HG03378 (cell line): ENCODE results near the gene HLA-DPA1.
"Not testable (repeated sequence)": the region's sequence is repeated elsewhere in the genome, so short reads cannot be mapped to it uniquely, and the experiment has no call there.

ENCODE experiments used
- ATAC-seq: cut with Tn5 transposase; IDR thresholded peaks from one replicate; pipeline ENCODE4 v1.9.1; 2021; ENCODE audit warnings: mild to moderate bottlenecking, moderate library complexity; ENCODE audit not compliant: unreplicated experiment

HLA-DPA1 gene

DNA sequence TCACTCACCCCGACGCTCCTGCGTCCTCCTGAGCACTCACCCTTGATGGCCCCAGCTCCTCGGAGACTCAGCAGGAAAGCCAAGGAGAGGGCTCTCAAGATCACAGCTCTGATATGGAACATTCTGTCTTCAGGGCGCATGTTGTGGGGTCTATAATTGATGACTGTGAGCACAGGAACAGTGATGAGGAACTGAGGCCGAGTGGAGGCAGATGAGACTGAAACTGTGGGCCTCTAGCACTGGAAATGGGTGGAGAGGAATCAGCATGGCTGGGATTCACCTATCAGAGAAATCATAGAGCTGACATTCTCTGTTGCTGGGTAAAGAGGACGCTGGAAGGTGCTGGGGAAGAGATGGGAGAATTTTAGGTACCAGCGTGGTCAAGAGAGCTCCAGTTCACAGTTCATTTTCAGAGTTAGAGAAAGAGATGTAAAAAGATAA, at the start of gene HLA-DPA1:
TSS of gene HLA-DPA1 (minus strand) at position 219 of the 441 bp plus-strand sequence.
- peak; percentile 70 for ATAC-seq

DNA sequence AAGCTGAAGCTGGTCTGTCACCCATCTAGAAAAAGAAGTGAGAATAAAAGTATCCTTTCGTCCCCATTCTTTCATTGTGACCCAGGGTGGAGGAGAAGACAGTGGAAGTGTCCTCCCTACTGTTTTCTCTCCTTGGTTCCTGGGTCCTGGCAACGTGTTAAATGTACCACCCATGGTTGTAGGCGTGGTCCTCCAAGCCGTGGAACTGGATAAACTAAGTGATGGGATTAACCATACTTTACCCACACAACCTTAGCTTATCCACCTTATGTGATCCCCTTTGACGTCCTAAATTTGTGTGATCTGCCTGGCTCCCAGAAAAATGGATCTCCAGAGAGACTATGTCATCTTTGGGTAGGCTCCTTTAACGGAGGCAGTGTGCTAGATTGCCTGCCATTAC, 49.7 kb upstream of the HLA-DPA1 start:
- no peak for ATAC-seq

DNA sequence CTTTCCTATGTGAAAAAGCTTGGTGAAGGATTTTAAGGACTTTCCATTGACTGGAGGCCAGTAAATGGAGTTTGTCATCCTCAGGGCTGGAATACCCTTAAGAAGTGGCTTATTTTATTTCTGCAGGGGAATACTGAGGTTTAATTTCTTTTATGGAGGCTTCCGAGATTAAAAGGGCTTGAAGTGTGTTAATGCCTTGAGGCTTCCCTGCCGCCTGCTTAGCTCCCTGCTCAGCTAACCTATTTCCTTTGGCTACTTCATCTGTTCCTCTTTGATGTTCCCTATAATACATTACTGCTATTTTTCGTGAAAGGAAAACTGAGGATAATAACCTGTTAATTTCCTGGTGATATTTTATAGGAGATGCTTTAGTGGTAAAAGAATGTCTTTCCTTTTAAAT, 46.6 kb upstream of the HLA-DPA1 start:
- no peak for ATAC-seq

DNA sequence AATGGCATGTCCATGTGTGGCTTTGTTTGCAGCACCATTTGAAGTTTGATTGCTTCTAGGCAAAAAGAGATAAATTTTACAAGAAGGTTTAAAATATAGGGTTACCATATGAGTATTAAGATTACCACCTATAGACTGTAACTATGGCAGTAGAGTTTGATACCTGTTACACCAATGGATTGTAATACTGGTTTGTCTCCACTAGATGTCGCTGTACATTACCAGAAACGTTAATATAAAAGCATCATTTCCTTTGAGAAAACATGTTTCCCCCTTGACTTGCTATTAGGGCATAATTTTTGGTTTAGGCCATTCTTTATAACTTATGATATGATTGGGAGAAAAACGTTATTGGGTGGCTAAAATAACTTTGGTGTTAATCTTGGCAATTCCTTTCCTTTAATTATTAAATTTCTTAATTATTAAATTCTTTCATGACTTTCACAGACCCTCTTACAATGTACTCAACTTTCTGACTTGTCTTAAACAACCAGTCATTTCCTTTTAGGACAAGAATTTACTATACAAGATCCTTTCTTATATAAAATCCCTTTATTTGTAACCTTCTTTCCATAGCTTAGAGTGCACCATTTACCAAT, 45.2 kb upstream of the HLA-DPA1 start:
- ATAC-seq, result no peak

DNA sequence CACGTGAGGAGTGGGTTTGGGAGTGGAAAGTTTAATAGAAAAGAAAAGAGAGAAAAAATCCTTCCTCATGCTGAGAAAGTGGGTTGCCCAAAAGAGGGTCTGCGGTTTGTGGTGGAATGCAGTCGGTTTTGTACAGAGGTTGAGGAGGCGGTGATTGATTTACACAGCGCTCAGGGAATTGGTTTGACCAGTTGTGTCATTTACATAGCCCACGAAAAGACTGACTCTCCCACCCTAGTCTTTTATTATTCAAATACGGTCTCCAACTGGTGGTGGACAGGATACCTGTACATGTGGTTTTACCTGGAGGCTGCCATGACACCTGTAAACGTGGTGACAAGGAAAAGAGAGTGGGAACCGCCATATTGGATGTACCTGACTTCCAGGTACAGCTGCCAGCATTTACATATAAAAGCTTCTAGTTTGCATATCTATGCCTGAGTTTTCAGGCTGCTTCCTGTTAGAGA, 44.4 kb upstream of the HLA-DPA1 start:
- no peak for ATAC-seq

DNA sequence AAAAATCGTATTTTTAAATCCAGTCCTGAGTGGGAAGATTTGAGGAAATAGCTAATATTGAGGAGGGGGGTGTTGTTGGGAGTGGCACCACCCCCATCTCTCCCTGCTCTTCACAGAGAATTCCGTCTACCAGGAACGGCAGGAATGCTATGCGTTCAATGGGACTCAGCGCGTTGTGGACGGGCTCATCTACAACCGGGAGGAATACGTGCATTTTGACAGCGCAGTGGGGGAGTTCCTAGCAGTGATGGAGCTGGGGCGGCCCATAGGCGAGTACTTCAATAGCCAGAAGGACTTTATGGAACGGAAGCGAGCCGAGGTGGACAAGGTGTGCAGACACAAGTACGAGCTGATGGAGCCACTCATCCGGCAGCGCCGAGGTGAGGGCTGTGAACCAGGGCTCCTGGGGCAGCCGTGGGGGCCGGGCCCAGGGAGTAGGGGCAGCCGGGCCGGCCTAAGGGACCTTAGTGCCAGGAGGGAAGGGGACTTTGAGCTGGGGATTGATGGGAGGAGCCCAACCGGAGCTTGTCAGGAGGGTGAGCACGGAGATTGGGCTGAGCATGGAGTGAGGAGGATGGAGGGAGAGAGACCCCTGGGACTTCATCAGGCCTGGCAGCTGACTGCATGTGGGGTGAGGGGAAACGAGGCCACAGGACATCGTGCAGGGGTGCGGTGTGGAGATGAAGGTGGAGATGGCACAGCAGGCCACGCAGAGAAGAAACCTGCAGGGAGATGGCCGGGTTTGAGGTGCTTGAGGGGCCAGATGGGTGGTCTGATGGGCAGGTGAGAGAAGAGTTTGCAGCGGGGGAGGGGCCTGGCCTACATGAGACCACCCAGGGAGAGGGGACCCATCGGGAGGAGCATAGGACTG, 43.6 kb upstream of the HLA-DPA1 start:
- ATAC-seq, result no peak

DNA sequence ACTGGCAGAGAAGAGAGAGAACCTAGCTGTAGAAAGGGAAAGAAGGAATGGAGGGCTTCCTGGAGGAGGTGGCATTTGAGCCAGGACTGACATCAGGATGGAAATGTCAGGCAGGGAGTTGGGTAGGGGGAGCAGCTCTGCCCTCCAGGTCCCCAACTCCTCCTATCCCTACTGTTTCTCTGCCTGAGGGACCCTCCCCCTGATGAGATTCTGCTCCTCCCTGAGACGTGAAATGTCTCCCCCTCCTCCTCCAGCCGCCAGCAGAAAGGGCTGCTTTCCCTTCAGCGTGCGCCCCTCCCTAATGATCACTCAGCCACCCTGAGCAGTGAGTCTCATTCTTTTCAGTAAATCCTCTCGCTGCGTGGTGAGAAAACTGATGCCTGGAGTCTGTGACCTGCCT, 43.0 kb upstream of the HLA-DPA1 start:
- ATAC-seq, result no peak

DNA sequence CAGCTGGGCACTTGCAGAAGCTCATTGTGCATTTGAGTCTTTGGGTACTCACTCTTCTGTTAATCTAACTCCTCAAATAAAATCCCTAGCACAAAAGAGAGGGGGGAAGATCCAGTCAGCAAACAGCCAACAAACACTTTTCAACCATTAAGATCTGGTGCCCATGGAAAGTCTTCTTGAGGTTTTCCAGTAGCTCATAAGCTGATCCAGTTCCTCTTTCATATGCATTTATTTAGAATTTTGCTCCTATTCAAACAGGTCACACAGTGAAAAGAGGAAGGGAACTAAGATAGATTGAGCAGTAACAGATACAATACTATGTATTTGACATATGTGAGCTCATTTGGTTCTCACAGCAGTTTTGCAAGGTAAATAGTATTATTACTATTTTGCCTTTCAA, 41.0 kb upstream of the HLA-DPA1 start:
- ATAC-seq, result no peak

DNA sequence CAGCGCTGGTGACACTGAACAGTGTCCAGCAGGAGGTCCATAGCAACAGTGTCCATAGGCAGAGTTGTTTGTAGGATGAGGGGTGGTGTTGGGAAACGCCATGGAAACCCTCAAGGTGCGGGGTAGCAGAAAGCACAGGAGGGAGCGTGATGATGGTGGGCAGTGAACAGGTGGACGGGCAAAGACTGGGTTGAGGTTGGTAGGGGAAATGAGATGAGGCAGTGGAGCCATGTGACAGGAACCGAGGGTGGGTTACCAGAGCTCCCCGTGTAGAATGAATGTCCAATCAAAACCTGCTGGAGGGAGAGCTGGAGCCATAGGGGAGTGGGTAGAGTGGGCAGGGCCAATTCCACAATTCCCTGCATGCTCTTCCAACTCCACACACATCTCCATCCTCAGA, 40.3 kb upstream of the HLA-DPA1 start:
- no peak for ATAC-seq

DNA sequence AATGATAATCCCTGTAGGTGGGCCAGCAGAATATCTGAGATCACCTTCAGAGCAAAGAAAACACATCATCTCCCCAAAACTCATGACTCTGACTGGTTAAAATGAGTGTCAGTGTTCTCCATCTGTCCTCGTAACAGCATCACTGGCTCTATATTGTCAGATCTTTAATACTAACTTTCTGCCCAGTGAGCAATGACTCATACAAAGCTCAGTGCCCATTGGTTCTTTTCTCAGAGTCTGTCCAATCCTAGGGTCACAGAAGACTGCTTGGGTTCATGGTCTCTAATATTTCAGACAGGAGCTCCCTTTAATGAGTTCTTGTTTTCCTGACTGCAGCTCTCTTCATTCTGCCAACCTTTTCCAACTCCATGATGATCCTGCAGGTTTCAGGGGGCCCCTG, 38.7 kb upstream of the HLA-DPA1 start:
- ATAC-seq, result peak; percentile 82

DNA sequence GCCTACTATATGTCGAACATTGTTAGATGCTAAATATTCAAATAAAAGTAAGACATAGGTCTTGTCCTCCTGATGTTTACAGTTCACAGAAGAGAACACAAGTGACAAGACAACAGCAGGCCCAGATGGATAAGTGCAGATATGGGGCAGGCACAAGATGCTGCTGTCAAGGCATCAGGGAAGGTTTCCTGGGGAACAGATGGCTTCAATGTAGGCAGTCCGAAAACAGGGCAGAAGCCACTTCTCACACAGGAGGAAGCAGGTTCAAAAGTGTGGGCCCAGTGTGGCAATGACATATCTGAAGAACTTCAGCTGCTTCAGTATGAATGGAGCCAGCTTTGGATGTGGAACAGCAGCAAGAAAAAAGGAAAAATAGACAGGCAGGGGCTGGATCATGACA, 34.9 kb upstream of the HLA-DPA1 start:
- no peak for ATAC-seq

DNA sequence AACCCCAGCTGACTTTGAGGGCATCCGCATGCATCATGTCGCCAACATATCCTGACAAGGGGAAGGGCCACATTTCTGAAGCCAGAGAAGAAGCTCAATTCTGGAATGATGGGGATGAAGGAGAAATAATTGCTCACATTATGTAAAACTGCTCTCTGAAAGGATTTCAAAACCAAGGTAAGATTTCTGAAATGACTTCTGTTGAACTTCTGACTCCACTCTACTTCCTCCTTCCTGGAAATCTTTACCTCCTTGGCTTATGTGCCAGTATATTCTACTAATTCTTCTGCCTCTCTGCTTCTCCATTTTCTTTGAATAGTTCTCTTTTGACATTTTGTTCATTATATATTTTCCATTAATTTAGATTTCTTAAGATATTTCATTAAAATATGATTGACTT, 34.2 kb upstream of the HLA-DPA1 start:
- no peak for ATAC-seq

DNA sequence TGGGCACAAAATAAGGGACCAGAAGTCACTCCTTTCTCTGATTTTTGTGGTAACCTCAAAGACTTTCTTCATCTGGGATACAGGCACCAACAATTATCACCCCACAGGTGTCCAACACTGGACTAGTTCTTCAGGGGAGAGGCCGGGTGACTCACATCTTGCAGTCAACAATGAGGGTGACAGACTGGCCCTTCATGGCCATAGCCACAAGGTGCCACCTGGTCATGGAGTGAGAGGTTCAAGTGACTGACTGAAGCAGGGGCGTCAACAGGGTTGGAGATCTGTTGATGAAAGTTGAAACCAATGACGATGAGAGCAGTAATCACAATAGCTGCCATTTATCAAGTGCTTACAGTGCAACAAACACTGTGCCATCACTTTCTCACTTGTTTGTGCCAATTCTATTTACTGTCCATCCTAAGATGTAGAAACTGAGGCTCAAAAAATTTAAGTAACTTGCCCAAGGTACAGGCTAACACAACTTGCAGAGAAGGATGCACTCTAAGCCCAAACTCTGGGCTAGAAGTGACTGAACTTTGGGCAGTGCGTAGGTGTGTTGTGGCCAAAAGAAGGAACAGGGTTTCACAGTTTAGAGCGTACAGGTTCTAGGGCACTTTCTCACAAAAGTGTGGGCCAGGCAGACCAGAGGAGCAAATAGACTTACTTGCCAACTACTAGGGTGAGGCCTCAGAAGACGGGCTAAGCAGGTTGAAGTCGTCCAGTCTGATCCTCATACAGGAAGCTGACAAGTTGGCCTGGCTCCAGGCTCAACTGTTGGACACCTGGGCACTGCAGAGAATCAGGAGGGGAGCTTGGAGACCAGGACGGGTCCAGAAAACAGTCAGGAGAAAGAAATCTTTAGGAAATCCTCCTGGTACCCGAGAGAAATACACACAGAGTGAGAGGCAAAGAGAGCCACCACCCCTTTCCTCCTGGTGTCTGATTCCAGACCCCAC, 32.7 kb upstream of the HLA-DPA1 start:
- ATAC-seq, result no peak

DNA sequence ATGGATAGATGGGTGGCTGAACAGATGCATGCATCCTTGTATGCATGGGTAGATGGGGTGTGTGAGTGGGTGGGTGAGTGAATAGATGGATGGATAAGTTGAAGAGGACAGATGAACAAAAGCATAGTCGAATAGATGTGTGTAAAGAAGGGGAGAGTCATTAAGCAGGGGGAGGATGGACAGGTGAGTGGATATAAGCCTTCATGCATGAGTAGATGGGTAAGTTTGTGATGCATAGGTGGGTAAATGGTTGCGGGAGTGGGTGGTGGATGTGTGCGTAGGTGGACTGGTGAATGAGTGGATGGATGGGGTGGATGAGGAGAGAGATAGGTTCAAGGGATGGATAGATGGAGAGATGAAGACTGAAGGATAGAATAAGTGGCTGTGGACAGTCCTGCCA, 31.9 kb upstream of the HLA-DPA1 start:
- no peak for ATAC-seq

DNA sequence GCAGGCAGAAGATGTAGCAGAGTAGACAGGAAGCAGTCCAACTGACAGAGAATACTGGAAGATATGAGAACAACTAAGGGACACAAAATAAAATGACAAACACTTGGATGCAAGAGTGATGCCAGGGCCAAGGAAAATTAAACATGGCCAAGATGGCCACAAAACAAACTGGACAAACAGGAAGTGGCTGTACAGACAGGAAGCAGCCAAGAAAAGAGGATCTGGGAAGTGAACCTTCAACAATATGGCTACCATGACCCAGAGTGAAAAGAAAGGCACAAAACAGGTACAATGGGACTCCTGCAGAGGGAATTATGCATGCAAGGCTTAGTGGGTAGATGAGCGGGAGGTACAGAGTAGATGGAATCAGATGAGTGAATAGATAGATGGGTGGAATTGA, 31.4 kb upstream of the HLA-DPA1 start:
- no peak for ATAC-seq

DNA sequence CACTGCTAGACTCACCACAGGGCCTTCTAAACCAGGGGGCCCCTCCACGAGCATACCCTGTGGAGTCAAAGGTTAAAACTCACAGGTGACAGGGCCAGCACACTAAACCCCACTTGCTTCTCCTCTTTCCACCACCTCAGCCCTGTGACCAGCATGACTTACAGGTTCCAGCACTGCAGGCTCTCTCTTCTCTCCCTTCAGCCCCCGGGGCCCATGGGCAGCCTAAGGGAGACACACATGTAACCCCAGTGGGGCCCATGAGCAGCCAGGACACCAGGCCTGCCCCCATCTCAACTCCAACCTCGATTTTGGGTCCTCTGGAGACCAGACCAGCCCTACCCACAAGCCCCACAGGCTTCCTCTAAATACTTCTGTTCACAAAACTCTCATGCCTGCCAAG, 30.3 kb upstream of the HLA-DPA1 start:
- no peak for ATAC-seq

DNA sequence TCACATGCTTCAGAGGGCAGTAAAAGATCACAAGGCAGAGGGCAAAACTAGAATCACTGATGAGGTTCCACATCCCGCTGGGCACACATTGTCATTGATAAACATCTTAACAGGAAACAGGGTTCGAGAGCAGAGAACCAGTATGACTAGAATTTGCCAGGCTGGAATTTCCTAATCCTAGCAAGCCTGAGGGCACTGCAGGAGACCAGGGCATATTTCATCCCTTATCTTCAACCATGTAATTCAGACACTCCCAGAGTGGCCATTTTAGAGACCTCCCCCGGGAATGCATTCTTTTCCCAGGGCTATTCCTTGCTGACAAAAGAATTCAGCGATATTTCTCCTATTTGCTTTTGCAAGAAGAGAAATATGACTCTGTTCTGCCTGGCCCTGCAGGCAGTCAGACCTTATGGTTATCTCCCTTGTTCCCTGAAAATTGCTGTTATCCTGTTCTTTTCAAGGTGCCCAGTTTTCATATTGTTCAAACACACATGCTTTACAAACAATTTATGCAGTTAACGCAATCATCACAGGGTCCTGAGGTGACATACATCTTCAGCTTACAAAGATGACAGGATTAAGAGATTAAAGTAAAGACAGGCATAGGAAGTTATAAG, 27.8 kb upstream of the HLA-DPA1 start:
- not testable (repeated sequence) for ATAC-seq

DNA sequence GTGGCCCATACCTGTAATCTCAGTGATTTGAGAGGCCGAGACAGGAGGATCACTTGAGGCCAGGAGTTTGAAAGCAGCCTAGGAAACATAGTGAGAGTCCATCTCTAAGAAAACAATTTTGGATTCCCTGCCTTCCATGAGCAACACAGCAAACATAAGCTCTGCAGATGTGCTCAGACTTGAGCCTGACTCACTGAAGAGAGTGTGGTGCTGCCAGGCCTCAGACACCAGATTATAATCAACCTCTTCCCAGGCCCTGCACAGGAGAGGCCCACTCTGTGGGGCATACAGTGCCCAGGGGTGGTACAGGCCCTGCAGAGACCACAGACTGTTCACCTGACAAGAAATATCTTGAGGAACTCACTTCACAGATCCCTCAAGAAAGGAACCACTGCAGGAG, 22.2 kb upstream of the HLA-DPA1 start:
- no peak for ATAC-seq

DNA sequence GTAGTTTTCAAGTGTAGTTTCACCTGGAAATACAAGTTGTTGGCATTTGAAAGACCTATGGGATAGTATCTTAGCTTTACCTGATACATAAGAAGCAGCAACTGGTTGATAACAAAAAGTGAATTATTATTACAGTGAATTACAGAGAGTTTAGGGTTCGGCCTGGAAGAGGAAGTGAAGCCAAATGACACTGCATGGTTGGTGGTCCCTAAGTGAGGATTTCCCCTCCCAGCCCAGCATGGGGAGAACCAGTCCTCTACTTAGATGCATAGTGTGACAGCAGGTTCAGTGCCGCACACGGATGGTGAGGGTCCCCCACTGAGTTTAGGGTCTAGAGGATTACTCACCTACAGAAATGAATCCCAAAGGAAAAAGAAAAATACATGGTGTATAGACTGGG, 20.4 kb upstream of the HLA-DPA1 start:
- no peak for ATAC-seq

DNA sequence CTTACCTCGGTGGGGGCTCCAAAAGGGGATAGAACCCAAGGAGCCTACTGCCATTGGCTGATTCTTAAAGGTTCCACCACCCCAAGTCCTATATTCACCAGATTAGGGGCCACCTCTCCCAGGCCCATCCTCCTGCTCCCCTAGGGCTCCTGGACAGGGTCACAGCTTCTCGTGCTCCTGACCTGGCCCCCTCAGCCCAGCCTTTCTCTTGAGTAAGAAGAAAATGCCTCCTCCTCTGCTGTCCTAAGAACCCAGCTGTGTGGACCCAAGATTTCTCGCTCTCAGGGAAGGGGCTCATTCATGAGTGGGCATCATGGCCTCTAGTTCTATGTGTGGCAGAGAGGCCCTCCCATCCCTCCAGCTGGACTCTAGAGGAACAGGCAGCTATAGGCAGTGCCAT, 18.9 kb upstream of the HLA-DPA1 start:
- ATAC-seq, result no peak

DNA sequence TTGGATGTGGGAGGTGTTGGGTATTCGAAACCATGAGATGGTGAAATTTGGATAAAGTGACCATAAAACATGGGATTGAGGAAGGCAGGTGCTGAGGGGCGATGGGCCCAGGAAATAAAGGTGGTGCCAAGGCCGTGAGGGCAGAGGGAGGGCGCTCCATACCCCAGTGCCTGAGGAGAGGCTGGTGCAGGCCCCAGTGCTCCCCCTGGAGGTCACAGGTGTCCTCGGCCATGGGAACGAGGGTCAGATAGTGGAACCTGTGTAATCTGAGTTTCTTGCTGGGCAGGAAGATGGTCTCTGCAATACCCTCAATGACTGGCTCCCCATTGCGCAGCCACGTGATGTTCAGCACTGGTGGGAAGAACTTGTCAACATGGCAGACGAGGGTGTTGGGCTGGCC, 18.5 kb upstream of the HLA-DPA1 start:
- ATAC-seq, result no peak
